NCI-H187 treated with DMSO at 0.1 percent for 48 hours (cell line): ENCODE results near the gene OSBPL10.
"Not testable (repeated sequence)": the region's sequence is repeated elsewhere in the genome, so short reads cannot be mapped to it uniquely, and the experiment has no call there.

ENCODE experiments used
- DNase-seq: peaks from one replicate; lab custom pipeline; 2025; lab: John Stamatoyannopoulos, UW

Gene OSBPL10, protein sequence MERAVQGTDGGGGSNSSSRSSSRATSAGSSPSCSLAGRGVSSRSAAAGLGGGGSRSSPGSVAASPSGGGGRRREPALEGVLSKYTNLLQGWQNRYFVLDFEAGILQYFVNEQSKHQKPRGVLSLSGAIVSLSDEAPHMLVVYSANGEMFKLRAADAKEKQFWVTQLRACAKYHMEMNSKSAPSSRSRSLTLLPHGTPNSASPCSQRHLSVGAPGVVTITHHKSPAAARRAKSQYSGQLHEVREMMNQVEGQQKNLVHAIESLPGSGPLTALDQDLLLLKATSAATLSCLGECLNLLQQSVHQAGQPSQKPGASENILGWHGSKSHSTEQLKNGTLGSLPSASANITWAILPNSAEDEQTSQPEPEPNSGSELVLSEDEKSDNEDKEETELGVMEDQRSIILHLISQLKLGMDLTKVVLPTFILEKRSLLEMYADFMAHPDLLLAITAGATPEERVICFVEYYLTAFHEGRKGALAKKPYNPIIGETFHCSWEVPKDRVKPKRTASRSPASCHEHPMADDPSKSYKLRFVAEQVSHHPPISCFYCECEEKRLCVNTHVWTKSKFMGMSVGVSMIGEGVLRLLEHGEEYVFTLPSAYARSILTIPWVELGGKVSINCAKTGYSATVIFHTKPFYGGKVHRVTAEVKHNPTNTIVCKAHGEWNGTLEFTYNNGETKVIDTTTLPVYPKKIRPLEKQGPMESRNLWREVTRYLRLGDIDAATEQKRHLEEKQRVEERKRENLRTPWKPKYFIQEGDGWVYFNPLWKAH

GRCh38 chr3:31981206-31982181 is at the start of gene OSBPL10, which contains the start of gene ZNF860:
Gene OSBPL10 (minus strand): TSS chr3:31981262. CDS start chr3:31981179, 83 bp downstream.
Gene ZNF860 (plus strand): TSS chr3:31981750. CDS start chr3:31989080, 7,330 bp downstream.
- DNase-seq, result no peak

DNA sequence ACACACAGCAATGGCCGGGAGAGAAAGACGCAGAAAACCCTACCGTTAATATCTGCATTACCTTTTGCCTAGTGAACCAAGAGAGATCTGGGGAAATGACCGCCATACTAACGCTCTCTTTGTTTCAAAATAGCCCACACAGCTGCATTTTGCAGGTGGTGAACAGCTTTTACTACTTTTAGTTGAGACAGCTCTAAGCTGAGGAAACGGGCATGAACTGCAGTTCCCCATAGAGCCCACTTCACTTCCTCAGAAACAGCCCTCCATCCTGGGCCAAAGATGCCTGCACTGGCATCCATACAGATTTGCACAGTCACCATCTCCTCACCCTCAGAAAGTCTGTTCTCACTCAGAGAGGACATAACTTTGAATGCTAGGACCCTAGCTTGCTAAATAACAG is 45.5 kb upstream of the OSBPL10 start:
- DNase-seq, result no peak

- DNase-seq, result no peak
Measured at GRCh38 chr3:32022947-32023346, 41.9 kb upstream of the OSBPL10 start.

DNA sequence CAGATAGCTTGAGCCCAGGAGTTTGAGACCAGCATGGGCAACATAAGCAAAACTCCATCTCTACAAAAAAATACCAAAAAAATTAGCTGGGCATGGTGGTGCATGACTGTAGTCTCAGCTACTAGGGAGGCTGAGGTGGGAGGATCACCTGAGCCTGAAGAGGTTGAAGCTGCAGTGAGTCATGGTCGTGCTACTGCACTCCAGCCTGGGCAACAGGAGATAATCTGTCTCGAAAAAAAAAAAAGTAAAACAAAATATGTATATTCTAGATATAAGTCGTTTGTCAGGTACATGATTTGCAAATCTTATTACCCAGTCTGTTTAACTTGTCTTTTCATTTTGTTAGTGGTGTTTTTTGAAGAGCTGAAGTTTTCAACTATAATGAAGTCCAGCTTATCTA is 40.7 kb upstream of the OSBPL10 start:
- no peak for DNase-seq

- no peak for DNase-seq
Measured at GRCh38 chr3:32021155-32021554, 40.1 kb upstream of the OSBPL10 start.

GRCh38 chr3:32018757-32019564 is 37.9 kb upstream of the OSBPL10 start:
- no peak for DNase-seq

GRCh38 chr3:32017286-32017685 is 36.2 kb upstream of the OSBPL10 start:
- DNase-seq, result no peak

GRCh38 chr3:32015638-32016037 is 34.6 kb upstream of the OSBPL10 start:
- not testable (repeated sequence) for DNase-seq

DNA sequence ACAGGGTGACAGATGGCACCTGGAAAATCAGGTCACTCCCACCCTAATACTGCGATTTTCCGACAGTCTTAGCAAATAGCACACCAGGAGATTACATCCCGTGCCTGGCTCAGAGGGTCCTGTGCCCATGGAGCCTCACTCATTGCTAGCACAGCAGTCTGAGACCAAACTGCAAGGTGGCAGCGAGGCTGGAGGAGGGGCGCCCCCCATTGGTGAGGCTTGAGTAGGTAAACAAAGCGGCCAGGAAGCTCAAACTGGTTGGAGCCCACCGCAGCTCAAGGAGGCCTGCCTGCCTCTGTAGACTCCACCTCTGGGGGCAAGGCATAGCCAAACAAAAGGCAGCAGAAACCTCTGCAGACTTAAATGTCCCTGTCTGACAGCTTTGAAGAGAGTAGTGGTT is 29.6 kb upstream of the OSBPL10 start:
- not testable (repeated sequence) for DNase-seq

GRCh38 chr3:32009957-32010356 is 28.9 kb upstream of the OSBPL10 start:
- no peak for DNase-seq

DNA sequence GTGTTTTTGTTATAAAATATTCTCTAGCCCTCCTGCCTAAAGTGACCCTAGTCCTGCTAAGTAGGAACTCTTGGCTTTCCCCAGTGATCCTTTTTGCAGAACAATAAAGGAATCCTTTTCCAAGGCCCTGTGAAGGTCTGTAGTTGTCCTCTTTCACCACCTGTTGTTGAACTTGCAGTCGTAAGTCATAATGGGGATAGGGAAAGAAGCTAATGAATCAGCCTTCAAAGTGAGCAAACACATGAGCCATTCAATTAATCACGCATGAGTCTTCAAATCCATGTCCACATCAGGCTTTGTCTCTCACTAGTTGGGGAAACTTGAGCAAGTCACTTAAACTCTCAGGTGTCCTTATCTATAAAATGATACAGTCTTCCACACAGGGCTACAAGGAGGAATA is 28.0 kb upstream of the OSBPL10 start:
- DNase-seq, result no peak

DNA sequence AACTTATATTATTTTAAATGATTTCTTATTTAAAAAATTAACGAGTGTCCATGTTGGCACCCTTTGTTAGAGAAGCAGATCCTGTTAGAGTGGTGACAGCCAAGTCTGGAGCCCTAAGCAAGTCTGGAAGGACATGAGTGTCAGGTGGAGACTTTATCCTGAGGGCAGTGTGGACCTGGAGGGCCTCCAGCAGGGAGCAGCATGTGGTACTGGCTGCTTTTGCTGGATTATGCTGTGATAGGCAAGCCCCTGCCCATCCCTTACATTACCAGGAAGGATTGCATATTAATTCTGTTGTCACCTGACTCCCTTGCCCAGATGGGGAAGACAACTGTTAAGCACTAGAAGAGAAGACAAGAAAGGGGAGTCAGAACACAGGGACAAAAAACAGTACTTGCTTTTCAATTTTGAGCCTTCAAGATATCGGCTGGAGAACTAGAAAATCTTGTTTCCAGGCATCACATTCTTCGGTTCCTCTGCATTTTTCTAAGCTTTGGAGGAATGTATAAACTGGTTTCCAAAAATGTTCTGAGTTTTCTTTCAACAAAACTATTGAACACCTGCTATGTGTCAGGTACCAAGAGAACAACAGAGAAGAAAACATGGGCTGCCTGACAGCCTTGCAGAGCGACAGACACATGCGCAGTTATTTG is 23.2 kb upstream of the OSBPL10 start:
- DNase-seq, result no peak

DNA sequence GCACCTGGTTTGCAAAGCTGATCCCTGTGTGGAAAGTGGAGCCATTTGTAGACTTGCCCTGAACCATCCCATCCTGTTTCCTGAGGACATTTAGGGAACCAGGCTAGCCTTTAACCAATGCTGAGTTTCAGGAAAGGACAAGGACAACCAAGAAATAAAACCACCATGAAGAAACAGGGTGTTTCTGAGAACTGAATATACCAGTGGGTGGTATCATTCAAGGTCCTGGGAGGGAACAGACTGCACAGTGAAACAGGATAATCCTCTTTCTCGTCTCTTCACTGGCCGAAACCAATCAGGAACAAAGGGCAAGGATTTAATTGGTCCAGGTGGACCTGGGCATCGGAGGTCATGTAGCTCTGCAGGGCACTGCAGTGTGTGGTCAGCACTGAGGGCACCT is 22.3 kb upstream of the OSBPL10 start:
- no peak for DNase-seq

- DNase-seq, result no peak
Measured at GRCh38 chr3:32002561-32003368, 21.7 kb upstream of the OSBPL10 start.

- no peak for DNase-seq
Measured at GRCh38 chr3:32000877-32001276, 19.8 kb upstream of the OSBPL10 start.

DNA sequence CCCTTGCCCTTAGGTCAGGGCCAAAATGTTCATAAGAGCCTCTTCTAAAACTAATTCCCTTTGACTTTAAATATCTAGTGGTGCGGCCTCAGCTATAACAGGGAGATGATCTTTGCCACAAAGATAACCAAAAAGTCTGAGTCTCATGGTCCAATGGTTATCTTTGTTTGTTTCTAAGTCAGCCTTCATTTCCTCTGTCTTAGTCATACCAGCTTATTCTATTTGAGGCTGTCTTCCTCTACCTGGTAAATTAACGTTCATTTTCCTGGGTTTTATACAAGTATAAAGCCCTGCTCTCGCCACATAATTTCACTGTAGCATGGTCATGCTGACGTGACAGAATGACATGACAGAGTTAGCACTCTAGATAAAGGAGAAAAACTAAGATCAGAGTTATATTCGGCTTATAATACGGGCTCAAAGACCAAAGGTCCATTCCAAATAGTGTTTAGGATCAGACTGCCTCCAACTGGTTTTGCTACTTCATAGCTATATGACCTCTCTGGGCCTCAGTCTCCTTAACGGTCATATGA is 18.9 kb upstream of the OSBPL10 start:
- no peak for DNase-seq

- DNase-seq, result no peak
Measured at GRCh38 chr3:31997500-31997899, 16.4 kb upstream of the OSBPL10 start.

DNA sequence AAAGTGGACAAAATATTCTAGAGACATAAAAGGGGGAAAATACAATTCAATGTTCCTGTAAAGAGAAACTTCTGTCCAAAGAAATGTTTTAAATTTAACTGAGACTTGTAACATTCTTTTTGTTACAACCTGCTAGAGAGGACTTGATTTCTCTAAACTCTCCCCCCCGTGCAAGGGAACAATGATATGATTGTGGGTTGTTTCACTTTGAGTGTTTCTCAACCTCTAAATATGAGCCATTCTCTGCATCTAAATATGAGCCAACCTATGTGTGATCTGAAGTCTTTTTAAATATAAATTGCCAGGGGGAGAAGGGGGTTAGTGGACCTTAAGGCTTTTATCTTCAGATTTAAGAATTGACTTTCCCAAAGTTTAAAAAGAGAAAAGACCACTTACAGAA is 15.1 kb upstream of the OSBPL10 start:
- no peak for DNase-seq

- DNase-seq, result not testable (repeated sequence)
Measured at GRCh38 chr3:31995026-31995425, 14.0 kb upstream of the OSBPL10 start.
